ENCODE results near the gene ZDHHC14.

The ZDHHC14 gene

GRCh38 chr6:157561929-157562810 is 181.2 kb downstream of the ZDHHC14 start:
- no peak for DNase-seq (ENCODE audit: low read depth, low spot score)
- no peak for TF ChIP-seq CTCF (IDR thresholded peaks at IDR 0.05; ENCODE audit: low read depth, low read length)
- in situ Hi-C loops (cut with HindIII; ENCODE audit: low sequenced_read_pairs): no loop called here

DNA sequence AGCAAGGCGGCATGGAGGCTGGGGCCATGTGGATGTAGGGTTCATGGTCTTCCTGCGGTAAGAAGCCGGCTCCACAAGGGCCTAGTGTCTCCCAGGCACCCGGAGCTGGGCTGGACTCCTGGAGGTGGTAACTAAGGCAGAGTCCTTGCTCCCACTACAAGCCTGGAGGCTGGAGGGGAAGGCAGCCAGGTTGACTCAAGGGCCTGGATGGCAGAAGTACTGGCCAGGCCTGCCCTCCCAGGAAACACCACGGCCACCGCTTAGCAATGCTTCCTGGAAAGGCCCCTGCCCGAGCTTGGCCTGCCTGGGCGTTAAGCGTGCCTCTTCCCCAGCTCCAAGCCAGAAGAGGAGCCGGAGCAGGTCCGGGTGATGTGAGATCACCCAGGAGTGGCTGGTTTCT is 182.0 kb downstream of the ZDHHC14 start:
- in situ Hi-C loops (cut with HindIII; ENCODE audit: low sequenced_read_pairs): no loop called here
- H3K4me3 ChIP-seq (ENCODE audit: low read depth, low read length): no peak overlapping the region
- no peak for DNase-seq (ENCODE audit: low read depth, low spot score)
- TF ChIP-seq CTCF (IDR thresholded peaks at IDR 0.05; ENCODE audit: low read depth, low read length): no peak

More at GRCh38 chr6:157561929-157562810, 181.2 kb downstream of the ZDHHC14 start:
- no peak overlapping the region for H3K4me3 ChIP-seq (ENCODE audit: low read depth, low read length)

- no peak overlapping the region for H3K4me3 ChIP-seq (ENCODE audit: low read depth, low read length)
- no peak for DNase-seq (ENCODE audit: low read depth, low spot score)
- no peak for TF ChIP-seq CTCF (IDR thresholded peaks at IDR 0.05; ENCODE audit: low read depth, low read length)
- in situ Hi-C loops (cut with HindIII; ENCODE audit: low sequenced_read_pairs): no loop called here
These were observed 182.8 kb downstream of the ZDHHC14 start for GRCh38 chr6:157563611-157564284.

DNA sequence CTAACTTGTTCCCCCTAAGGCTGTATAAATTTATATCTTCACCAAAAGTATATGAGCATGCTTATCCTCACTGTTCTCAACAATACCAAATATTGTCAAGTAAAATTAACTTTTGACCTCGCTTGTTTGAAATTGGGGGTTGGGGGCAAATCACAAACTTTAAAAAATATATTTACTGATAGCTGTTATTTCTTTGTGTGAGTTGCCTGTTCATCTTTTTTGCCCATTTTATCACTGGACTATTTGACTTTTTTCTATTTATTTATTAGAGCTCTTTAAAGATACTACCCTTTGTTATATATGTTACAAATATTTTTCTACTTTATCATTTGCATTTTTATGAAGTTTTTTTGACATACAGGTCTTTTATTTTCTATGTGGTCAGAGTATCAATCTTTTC is 187.7 kb downstream of the ZDHHC14 start:
- DNase-seq (ENCODE audit: low read depth, low spot score): no peak
- no peak overlapping the region for H3K4me3 ChIP-seq (ENCODE audit: low read depth, low read length)
- TF ChIP-seq CTCF (IDR thresholded peaks at IDR 0.05; ENCODE audit: low read depth, low read length): no peak
- in situ Hi-C loops (cut with HindIII; ENCODE audit: low sequenced_read_pairs): no loop called here

DNA sequence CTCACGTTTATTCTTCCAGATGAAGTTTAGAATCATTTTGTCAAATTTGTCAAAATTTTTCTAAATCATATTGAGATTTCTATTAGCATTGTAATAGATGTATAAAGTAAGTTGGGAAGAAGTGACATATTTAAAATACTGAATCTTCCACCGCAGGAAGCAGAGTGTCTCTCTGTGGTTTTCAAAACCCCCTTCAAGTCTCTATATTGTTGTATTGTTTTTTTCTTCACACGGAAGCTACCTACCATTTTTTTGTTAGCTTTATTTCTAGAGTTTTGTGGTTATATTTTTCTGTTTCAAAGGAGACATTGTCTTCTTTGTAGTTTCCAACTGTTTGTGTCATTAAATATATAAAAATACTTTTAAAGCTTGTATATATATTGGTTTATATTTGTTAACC is 188.6 kb downstream of the ZDHHC14 start:
- no peak for TF ChIP-seq CTCF (IDR thresholded peaks at IDR 0.05; ENCODE audit: low read depth, low read length)
- DNase-seq (ENCODE audit: low read depth, low spot score): no peak
- no peak overlapping the region for H3K4me3 ChIP-seq (ENCODE audit: low read depth, low read length)
- in situ Hi-C loops (cut with HindIII; ENCODE audit: low sequenced_read_pairs): no loop called here

DNA sequence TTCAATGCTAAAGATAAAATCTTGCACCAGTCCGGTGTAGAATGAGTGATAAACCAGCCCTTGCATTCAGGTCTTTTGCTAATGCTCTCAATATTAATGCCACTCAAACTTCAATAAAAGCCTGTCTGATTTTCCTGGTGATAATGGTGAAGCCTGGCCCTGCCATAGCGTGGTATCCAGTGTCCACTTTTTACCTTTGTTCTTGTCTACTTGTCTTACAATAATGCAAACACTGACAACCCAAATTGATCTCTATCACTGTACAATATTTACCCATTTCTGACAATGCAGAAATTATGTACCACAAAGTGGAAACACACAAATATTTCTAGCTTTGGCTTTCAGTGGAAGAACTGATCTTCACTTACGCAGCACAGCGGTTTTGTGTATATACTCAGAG is 189.1 kb downstream of the ZDHHC14 start:
- DNase-seq (ENCODE audit: low read depth, low spot score): no peak
- H3K4me3 ChIP-seq (ENCODE audit: low read depth, low read length): no peak overlapping the region
- in situ Hi-C loops (cut with HindIII; ENCODE audit: low sequenced_read_pairs): no loop called here
- no peak for TF ChIP-seq CTCF (IDR thresholded peaks at IDR 0.05; ENCODE audit: low read depth, low read length)

Measured in astrocyte of the spinal cord (primary cell).